Measurements from ENCODE around the gene CYB5R4. TPM values are rescaled to one million over a fixed set of nuclear protein-coding genes. Genes with fewer than 3 reads are reported as not detected.
"Not testable (repeated sequence)": the region's sequence is repeated elsewhere in the genome, so short reads cannot be mapped to it uniquely, and the experiment has no call there.

Gene CYB5R4
- total RNA-seq, 1 donor from 2014 or later, result 35.4 TPM

- no peak for ATAC-seq
- H3K36me3 ChIP-seq, result peaks cover 5% of the 10 kb centered on the region
- DNase-seq, result no peak
- intact Hi-C loops (cut with DNase I), result no loop called here
- no peak overlapping the region for H3K4me3 ChIP-seq
- H3K9me3 ChIP-seq, result no peaks in the 10 kb centered on the region
- H3K4me1 ChIP-seq, result no peaks in the 10 kb centered on the region
- TF ChIP-seq CTCF (IDR thresholded peaks at IDR 0.05), result no peak
- H3K27ac ChIP-seq, result no peak overlapping the region
- no peaks in the 10 kb centered on the region for H3K27me3 ChIP-seq (ENCODE audit: low read depth)
These were observed 55.5 kb downstream of the CYB5R4 start for GRCh38 chr6:83914953-83915352.

GRCh38 chr6:83917001-83917400 is 57.5 kb downstream of the CYB5R4 start:
- no peaks in the 10 kb centered on the region for H3K4me1 ChIP-seq
- intact Hi-C loops (cut with DNase I), result no loop called here
- no peaks in the 10 kb centered on the region for H3K27me3 ChIP-seq (ENCODE audit: low read depth)
- H3K27ac ChIP-seq, result no peak overlapping the region
- ATAC-seq (no peak), DNase-seq (no peak)
- no peaks in the 10 kb centered on the region for H3K36me3 ChIP-seq
- H3K9me3 ChIP-seq, result no peaks in the 10 kb centered on the region
- H3K4me3 ChIP-seq, result no peak overlapping the region
- no peak for TF ChIP-seq CTCF (IDR thresholded peaks at IDR 0.05)

GRCh38 chr6:83920017-83920416 is 60.5 kb downstream of the CYB5R4 start:
- H3K4me1 ChIP-seq, result no peaks in the 10 kb centered on the region
- H3K4me3 ChIP-seq, result no peak overlapping the region
- no peaks in the 10 kb centered on the region for H3K27me3 ChIP-seq (ENCODE audit: low read depth)
- no peak overlapping the region for H3K27ac ChIP-seq
- no peak for ATAC-seq
- peaks cover 8% of the 10 kb centered on the region for H3K36me3 ChIP-seq
- no peak for TF ChIP-seq CTCF (IDR thresholded peaks at IDR 0.05)
- intact Hi-C loops (cut with DNase I), result no loop called here
- H3K9me3 ChIP-seq, result no peaks in the 10 kb centered on the region
- no peak for DNase-seq

GRCh38 chr6:83921315-83921714 is 61.8 kb downstream of the CYB5R4 start:
- Histone ChIP-seq H3K27ac (no peak overlapping the region), H3K36me3 (peaks cover 18% of the 10 kb centered on the region), H3K27me3 (ENCODE audit: low read depth) (no peaks in the 10 kb centered on the region), H3K4me3 (no peak overlapping the region), H3K4me1 (no peaks in the 10 kb centered on the region), H3K9me3 (no peaks in the 10 kb centered on the region)
- no peak for TF ChIP-seq CTCF (IDR thresholded peaks at IDR 0.05)
- ATAC-seq (no peak), DNase-seq (no peak)
- intact Hi-C loops (cut with DNase I), result no loop called here

GRCh38 chr6:83927470-83927869 is 68.0 kb downstream of the CYB5R4 start:
- intact Hi-C loops (cut with DNase I), result no loop called here
- Histone ChIP-seq H3K4me1 (no peaks in the 10 kb centered on the region), H3K4me3 (no peak overlapping the region), H3K27ac (no peak overlapping the region), H3K27me3 (ENCODE audit: low read depth) (no peaks in the 10 kb centered on the region), H3K36me3 (peaks cover 48% of the 10 kb centered on the region), H3K9me3 (no peaks in the 10 kb centered on the region)
- DNase-seq, result no peak
- no peak for TF ChIP-seq CTCF (IDR thresholded peaks at IDR 0.05)
- ATAC-seq, result no peak

- no peak overlapping the region for H3K4me3 ChIP-seq
- TF ChIP-seq CTCF (IDR thresholded peaks at IDR 0.05), result no peak
- peaks cover 48% of the 10 kb centered on the region for H3K36me3 ChIP-seq
These were observed 68.8 kb downstream of the CYB5R4 start for GRCh38 chr6:83928286-83928685.

GRCh38 chr6:83946201-83946833 is 86.8 kb downstream of the CYB5R4 start:
- H3K36me3 ChIP-seq, result peaks cover 10% of the 10 kb centered on the region
- H3K9me3 ChIP-seq; H3K27ac ChIP-seq; H3K4me3 ChIP-seq; DNase-seq; intact Hi-C loops (cut with DNase I); ATAC-seq; H3K27me3 ChIP-seq (ENCODE audit: low read depth); H3K4me1 ChIP-seq: not testable (repeated sequence)

More at GRCh38 chr6:83928286-83928685, 68.8 kb downstream of the CYB5R4 start:
- no peaks in the 10 kb centered on the region for H3K4me1 ChIP-seq
- no peaks in the 10 kb centered on the region for H3K27me3 ChIP-seq (ENCODE audit: low read depth)
- intact Hi-C loops (cut with DNase I), result no loop called here
- DNase-seq (no peak), ATAC-seq (no peak)
- H3K27ac ChIP-seq, result no peak overlapping the region
- no peaks in the 10 kb centered on the region for H3K9me3 ChIP-seq

GRCh38 chr6:83947983-83948382 is 88.5 kb downstream of the CYB5R4 start:
- H3K36me3 ChIP-seq; H3K9me3 ChIP-seq; H3K4me1 ChIP-seq; DNase-seq; H3K27me3 ChIP-seq (ENCODE audit: low read depth); H3K27ac ChIP-seq; H3K4me3 ChIP-seq; intact Hi-C loops (cut with DNase I); ATAC-seq: not testable (repeated sequence)

Data from lower lobe of right lung (tissue), 2 donors.